ENCODE results near the gene ENOSF1. TPM values are rescaled to one million over a fixed set of nuclear protein-coding genes. Genes with fewer than 3 reads are reported as not detected.

Gene ENOSF1
- total and polyA plus RNA-seq, 10 of the 15 experiments (the other 5 are each of a cell fraction or from before 2014, with no cell fraction given) = 12.5 to 43.3 (median 29.5) TPM

GRCh38 chr18:713135-713490 lies 683 bp upstream of the ENOSF1 start:
- WGBS (ENCODE audit: insufficient coverage, insufficient replicate concordance, low lambda C conversion rate, missing lambda C conversion rate) = 97% methylated on average over 14 of the region's 23 CpGs
- ChIA-PET RAD21 (ENCODE audit: unreplicated experiment) (no interaction called here), SMC1A (ENCODE audit: uncharacterized antibody, unreplicated experiment) (no interaction called here), CTCF (no interaction called here), POLR2A (no interaction called here)
- in situ Hi-C loops (cut with MboI) = no loop called here
- no TSS peak for BruUV-seq (replicated peaks)
- no peak overlapping the region for H3K4me3 ChIP-seq
- TF ChIP-seq MXI1 (IDR thresholded peaks at IDR 0.05; ENCODE audit: low read depth, low read length) (no peak), PKNOX1 (IDR thresholded peaks at IDR 0.05) (no peak), HDAC2 (IDR thresholded peaks at IDR 0.05) (no peak), POU2F2 (IDR thresholded peaks at IDR 0.05; ENCODE audit: borderline replicate concordance, low read depth, low read length) (no peak), SMC3 (IDR thresholded peaks at IDR 0.05; ENCODE audit: borderline replicate concordance, low read length) (no peak), EGR1 (IDR thresholded peaks at IDR 0.05; ENCODE audit: borderline replicate concordance in 1 of 2, low read depth in 2 of 2, low read length in 2 of 2) (no peak), CEBPZ (IDR thresholded peaks at IDR 0.05; ENCODE audit: low read depth, low read length) (no peak), ETV6 (conservative IDR thresholded peaks at IDR 0.05 in 1 of 2, IDR thresholded peaks at IDR 0.05 in 1 of 2; ENCODE audit: borderline replicate concordance in 1 of 2, low read depth in 1 of 2) (no peak), HSF1 (IDR thresholded peaks at IDR 0.05; ENCODE audit: low read depth, low read length) (no peak)
- no peaks in the 10 kb centered on the region for H3K36me3 ChIP-seq (ENCODE audit: control insufficient read depth in 2 of 2, insufficient read depth in 2 of 2, low read length in 1 of 2)
- H3K79me2 ChIP-seq (ENCODE audit: control insufficient read depth, insufficient read depth, low read length) = peaks cover 17% of the 10 kb centered on the region
- H3K9ac ChIP-seq (ENCODE audit: control insufficient read depth, insufficient read depth, low read length) = no peak overlapping the region
- no peaks in the 10 kb centered on the region for H3K27me3 ChIP-seq (replicated peaks in 1 of 2; ENCODE audit: control insufficient read depth in 2 of 2, insufficient read depth in 2 of 2, low read length in 1 of 2)
- no peaks in the 10 kb centered on the region; the same call in 1 of the 2 replicates for H3K4me1 ChIP-seq (ENCODE audit: control insufficient read depth, insufficient read depth, low read length)
- H4K20me1 ChIP-seq (ENCODE audit: control insufficient read depth, insufficient read depth) = no peaks in the 10 kb centered on the region
- intact Hi-C loops (cut with micrococcal nuclease; ENCODE audit: unreplicated experiment) = loop anchor here (10.0 kb wide), 1 partner anchor 88 kb away; no protein-coding TSS in a partner anchor
- no peak overlapping the region for H3K4me2 ChIP-seq (ENCODE audit: control insufficient read depth, insufficient read depth)
- no peak overlapping the region for H3K27ac ChIP-seq (ENCODE audit: control insufficient read depth, insufficient read depth)
- H3K9me3 ChIP-seq (replicated peaks; ENCODE audit: control insufficient read depth, insufficient read depth, low read length) = no peaks in the 10 kb centered on the region
- no peak for DNase-seq (ENCODE audit: low read depth, low spot score)
- ATAC-seq = no peak
- FAIRE-seq = no peak
- H2AFZ ChIP-seq (ENCODE audit: control insufficient read depth, low read depth, low read length) = no peak overlapping the region

Measured in GM12878 (cell line).